Measurements from ENCODE around the gene RAB3B.

- TF ChIP-seq POLR2AphosphoS5 (IDR thresholded peaks at IDR 0.05; ENCODE audit: low read depth, low read length) = no peak
- TF ChIP-seq TAF1 (IDR thresholded peaks at IDR 0.05; ENCODE audit: borderline replicate concordance, low read depth, low read length) = no peak
Observed at GRCh38 chr1:51990478-51990965, at the start of gene RAB3B.

Measured in GM12892 (cell line).